IMR-90 (cell line): ENCODE results near the gene KCNJ4. TPM values are rescaled to one million over a fixed set of nuclear protein-coding genes. Genes with fewer than 3 reads are reported as not detected.

Experiments used
- ATAC-seq: fragments of 200-7000 bp; cut with Tn5 transposase; 2 replicates; pipeline ENCODE4 v1.9.1; 2020; ENCODE audit warnings: low read depth, mild to moderate bottlenecking, moderate library complexity
- BruUV-seq: library from RNA; stranded (reverse); fragments of 400-500 nt; replicated peaks from 2 replicates; lab custom pipeline; 2021; lab: Mats Ljungman, UMichigan
- CTCF ChIA-PET: fragments of 300-600 bp; formaldehyde crosslinking; extraction: SDS; loops from one replicate; lab custom pipeline; 2021; ENCODE audit warnings: antibody characterized with exemption; lab: Yijun Ruan, JAX
- POLR2A ChIA-PET: fragments of 300-600 bp; sonication (Branson Sonifier 250); formaldehyde crosslinking; loops from one replicate; lab custom pipeline; 2022; ENCODE audit warnings: antibody characterized with exemption; ENCODE audit not compliant: unreplicated experiment; lab: Charles Lee
- DNase-seq: peaks from one replicate; pipeline ENCODE4 v3.0.0; 2013
- H2AFZ ChIP-seq: replicated peaks from 2 replicates; pipeline ENCODE3; 2013; ENCODE audit warnings: low read length, mild to moderate bottlenecking; ENCODE audit not compliant: poor library complexity
- H2AK5ac ChIP-seq: 2 replicates; pipeline ENCODE4 v1.6.1; 2013; ENCODE audit warnings: low read depth, low read length, inconsistent platforms
- H2AK9ac ChIP-seq: replicated peaks from 2 replicates; pipeline ENCODE3; 2013; ENCODE audit warnings: mild to moderate bottlenecking, low read depth, low read length, moderate library complexity; ENCODE audit not compliant: poor library complexity
- H2BK120ac ChIP-seq: 2 replicates; pipeline ENCODE4 v1.6.1; 2013; ENCODE audit warnings: low read depth, low read length, inconsistent platforms
- H2BK15ac ChIP-seq: 3 replicates; pipeline ENCODE4 v1.6.1; 2013; ENCODE audit warnings: low read depth, low read length, inconsistent platforms
- H2BK20ac ChIP-seq: 2 replicates; pipeline ENCODE4 v1.6.1; 2013; ENCODE audit warnings: low read depth, mild to moderate bottlenecking, inconsistent platforms, low read length, moderate library complexity
- H2BK5ac ChIP-seq: 2 replicates; pipeline ENCODE4 v1.6.1; 2013; ENCODE audit warnings: mild to moderate bottlenecking, low read depth, low read length, inconsistent platforms; ENCODE audit not compliant: poor library complexity, severe bottlenecking
- H3K14ac ChIP-seq: replicated peaks from 2 replicates; pipeline ENCODE4 v1.6.1; 2013; ENCODE audit warnings: low read depth, low read length, inconsistent platforms
- H3K18ac ChIP-seq: 2 replicates; pipeline ENCODE4 v1.6.1; 2013; ENCODE audit warnings: low read depth, low read length, control low read depth
- H3K23ac ChIP-seq: 2 replicates; pipeline ENCODE4 v1.6.1; 2013; ENCODE audit warnings: low read depth, low read length, inconsistent platforms
- H3K27ac ChIP-seq: 2 replicates; pipeline ENCODE4 v1.5.1; 2013; ENCODE audit warnings: mild to moderate bottlenecking, control low read depth, low read length; ENCODE audit not compliant: insufficient read depth
- H3K27me3 ChIP-seq: 2 replicates; pipeline ENCODE4 v1.6.1; 2013; ENCODE audit warnings: low read length; ENCODE audit not compliant: control insufficient read depth, insufficient read depth
- H3K36me3 ChIP-seq: 2 replicates; pipeline ENCODE4 v1.6.1; 2013; ENCODE audit warnings: low read length, mixed read lengths; ENCODE audit not compliant: control insufficient read depth, insufficient read depth
- H3K4ac ChIP-seq: 2 replicates; pipeline ENCODE4 v1.6.1; 2013; ENCODE audit warnings: low read depth, low read length, inconsistent platforms
- H3K4me1 ChIP-seq: 2 replicates; pipeline ENCODE4 v1.6.1; 2013; ENCODE audit warnings: low read length, mixed read lengths; ENCODE audit not compliant: control insufficient read depth, insufficient read depth
- H3K4me2 ChIP-seq: 2 replicates; pipeline ENCODE4 v1.6.1; 2013; ENCODE audit warnings: low read depth, mild to moderate bottlenecking, control low read depth, low read length, moderate library complexity
- H3K4me3 ChIP-seq: 2 replicates; pipeline ENCODE4 v1.5.1; 2013; ENCODE audit warnings: low read depth, mild to moderate bottlenecking, control low read depth, low read length, moderate library complexity; ENCODE audit not compliant: insufficient read depth
- H3K56ac ChIP-seq: 2 replicates; pipeline ENCODE4 v1.6.1; 2013; ENCODE audit warnings: low read length, inconsistent platforms; ENCODE audit not compliant: insufficient read depth; ENCODE audit errors: extremely low read depth
- H3K79me1 ChIP-seq, 2 experiments: 2 replicates each; pipeline ENCODE4 v1.6.1; 2013; ENCODE audit warnings: low read length in 2 of 2, inconsistent platforms in 1 of 2, low read depth in 1 of 2
- H3K9ac ChIP-seq: 2 replicates; pipeline ENCODE4 v1.6.1; 2013; ENCODE audit warnings: low read depth, low read length, control low read depth
- H3K9me1 ChIP-seq: 2 replicates; pipeline ENCODE4 v1.6.1; 2013; ENCODE audit warnings: low read length, inconsistent platforms; ENCODE audit not compliant: insufficient read depth
- H3K9me3 ChIP-seq: 2 replicates; pipeline ENCODE4 v1.6.1; 2013; ENCODE audit warnings: low read length; ENCODE audit not compliant: control insufficient read depth, insufficient read depth
- H4K20me1 ChIP-seq: 2 replicates; pipeline ENCODE4 v1.6.1; 2013; ENCODE audit warnings: low read length, inconsistent platforms; ENCODE audit not compliant: insufficient read depth
- H4K5ac ChIP-seq: 2 replicates; pipeline ENCODE4 v1.6.1; 2013; ENCODE audit warnings: mild to moderate bottlenecking, low read depth, low read length, control low read depth
- H4K8ac ChIP-seq, 2 experiments: 2 replicates each; pipeline ENCODE4 v1.6.1; 2013; ENCODE audit warnings: low read depth in 2 of 2, low read length in 2 of 2, control low read depth in 1 of 2, inconsistent platforms in 1 of 2
- H4K91ac ChIP-seq: 2 replicates; pipeline ENCODE4 v1.6.1; 2013; ENCODE audit warnings: low read depth, low read length, inconsistent platforms; ENCODE audit not compliant: insufficient read depth
- CTCF ChIP-seq: conservative IDR thresholded peaks from 2 replicates; pipeline ENCODE4 v1.5.1; 2012; ENCODE audit warnings: mild to moderate bottlenecking, low read depth, low read length, improper control_type of control experiment
- ELK1 ChIP-seq: fragments of 150-350 bp; IDR thresholded peaks from 2 replicates; pipeline ENCODE4 v1.6.1; 2016; ENCODE audit warnings: low read depth, mild to moderate bottlenecking, low read length, moderate library complexity, borderline replicate concordance
- RAD21 ChIP-seq: IDR thresholded peaks from 2 replicates; pipeline ENCODE4 v1.6.1; 2012; ENCODE audit warnings: low read length, improper control_type of control experiment
- SMC3 ChIP-seq: fragments of 150-350 bp; IDR thresholded peaks from 2 replicates; pipeline ENCODE4 v1.6.1; 2016; ENCODE audit warnings: low read depth, mild to moderate bottlenecking, antibody characterized with exemption, low read length, moderate library complexity
- WGBS, 2 experiments: methylation state at CpG; one replicate each; pipeline versions ENCODE4 v1.1.5 to v1.1.7; 2013; ENCODE audit warnings: missing lambda C conversion rate in 2 of 2; ENCODE audit not compliant: insufficient read length in 1 of 2; ENCODE audit errors: extremely low coverage in 2 of 2; 5-methylcytosine and 5-hydroxymethylcytosine counted together
- dilution Hi-C: fragments of 300-500 bp; cut with HindIII; formaldehyde crosslinking; loops from one replicate; pipeline ENCODE4 v1.14.3; 2018; ENCODE audit warnings: low sequenced_read_pairs; ENCODE audit not compliant: unreplicated experiment
- in situ Hi-C: fragments of 300-500 bp; cut with MboI; formaldehyde crosslinking; loops from 3 replicates; pipeline ENCODE4 v1.14.3; 2019; ENCODE audit warnings: low sequenced_read_pairs, inconsistent platforms, mixed read lengths
- intact Hi-C: fragments of 100-400 bp; cut with micrococcal nuclease; formaldehyde crosslinking; loops from 2 replicates; pipeline ENCODE4 v1.10.0; 2022
- polyA plus RNA-seq, 3 experiments: library from polyadenylated mRNA; depleted of rRNA; stranded (reverse); fragments of >200 nt; gene quantifications; 2 replicates each; pipeline ENCODE4 v1.2.3, GENCODE V29; 2012; ENCODE audit warnings: low replicate concordance in 1 of 3
- total RNA-seq: library from RNA; depleted of rRNA; stranded (reverse); fragments of >200 nt; gene quantifications from 2 replicates; pipeline ENCODE4 v1.2.3, GENCODE V29; 2012

Gene KCNJ4
- total and polyA plus RNA-seq, 2 of the 4 experiments (the other 2 are of a cell fraction) = not detected

- Histone ChIP-seq H3K9me1 (no peaks in the 10 kb centered on the region), H4K8ac (no peak overlapping the region), H3K36me3 (no peaks in the 10 kb centered on the region), H3K18ac (no peak overlapping the region), H3K4me3 (no peak overlapping the region), H4K91ac (no peak overlapping the region), H4K20me1 (no peaks in the 10 kb centered on the region; the same call in 1 of the 2 replicates), H4K5ac (no peak overlapping the region), H3K27me3 (peaks cover 10% of the 10 kb centered on the region; the same call in 1 of the 2 replicates), H2BK120ac (no peak overlapping the region), H3K4ac (no peak overlapping the region), H2BK20ac (no peak overlapping the region), H3K14ac (no peak overlapping the region), H3K4me2 (no peak overlapping the region), H3K4me1 (peaks cover 2% of the 10 kb centered on the region; the same call in 1 of the 2 replicates), H3K56ac (no peak overlapping the region), H3K9ac (no peak overlapping the region), H2BK15ac (no peak overlapping the region), H2AK5ac (no peak overlapping the region), H3K9me3 (no peaks in the 10 kb centered on the region), H3K27ac (no peak overlapping the region), H3K79me1 (no peaks in the 10 kb centered on the region), H2AFZ (no peak overlapping the region), H2BK5ac (no peak overlapping the region), H2AK9ac (no peak overlapping the region), H3K23ac (no peak overlapping the region)
- POLR2A ChIA-PET = no interaction called here
- dilution Hi-C loops = no loop called here
- ATAC-seq (no peak), DNase-seq (no peak)
- CTCF ChIA-PET = no interaction called here
- no TSS peak for BruUV-seq
- no peak for TF ChIP-seq RAD21
- no peak for TF ChIP-seq CTCF
- no peak for TF ChIP-seq ELK1
- no peak for TF ChIP-seq SMC3
- WGBS, 2 experiments = 93% methylated on average over 35 of the region's 36 CpGs; no CpG with 5 or more reads in 1 of the 2 experiments
- in situ Hi-C loops = no loop called here
- intact Hi-C loops = no loop called here
These were observed 27.5 kb downstream of the KCNJ4 start for GRCh38 chr22:38427465-38427864.
